NCI-H128 (cell line): ENCODE data around the gene ZBTB21.

Source experiments
- DNase-seq: peaks from one replicate; lab custom pipeline; 2025; ENCODE audit not compliant: unreplicated experiment; lab: John Stamatoyannopoulos, UW

Gene ZBTB21

GRCh38 chr21:42040411-42041180 lies 30.4 kb upstream of the ZBTB21 start:
- DNase-seq = no peak

DNA sequence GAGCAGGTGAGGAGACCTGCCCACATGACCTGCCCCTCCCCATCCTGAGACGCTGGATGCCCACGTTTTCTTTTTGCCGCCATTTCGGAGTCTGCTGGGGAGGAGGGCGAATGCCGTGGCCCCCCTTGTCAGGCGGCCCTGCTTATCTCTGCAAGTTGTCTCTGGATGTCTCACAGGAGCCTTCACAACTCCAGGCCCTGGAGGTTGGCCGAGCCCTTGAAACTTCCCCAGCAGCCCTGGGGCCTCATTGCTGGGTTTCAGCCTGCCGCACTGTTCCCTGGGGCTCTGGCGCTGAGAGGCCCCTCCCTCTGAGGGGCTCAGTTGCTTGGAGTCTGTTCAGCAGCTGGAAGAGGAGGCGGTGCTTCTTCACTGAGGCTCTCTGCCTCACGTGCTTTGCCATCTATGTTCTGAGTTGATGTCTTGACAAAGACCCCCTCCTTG lies 29.8 kb upstream of the ZBTB21 start:
- no peak for DNase-seq

GRCh38 chr21:42039470-42039901 lies 29.3 kb upstream of the ZBTB21 start:
- DNase-seq = no peak

- DNase-seq = no peak
These were observed 28.8 kb upstream of the ZBTB21 start for GRCh38 chr21:42038826-42039425.

- DNase-seq = no peak
These were observed 28.2 kb upstream of the ZBTB21 start for GRCh38 chr21:42038393-42038792.

GRCh38 chr21:42037943-42038342 lies 27.8 kb upstream of the ZBTB21 start:
- DNase-seq = no peak

DNA sequence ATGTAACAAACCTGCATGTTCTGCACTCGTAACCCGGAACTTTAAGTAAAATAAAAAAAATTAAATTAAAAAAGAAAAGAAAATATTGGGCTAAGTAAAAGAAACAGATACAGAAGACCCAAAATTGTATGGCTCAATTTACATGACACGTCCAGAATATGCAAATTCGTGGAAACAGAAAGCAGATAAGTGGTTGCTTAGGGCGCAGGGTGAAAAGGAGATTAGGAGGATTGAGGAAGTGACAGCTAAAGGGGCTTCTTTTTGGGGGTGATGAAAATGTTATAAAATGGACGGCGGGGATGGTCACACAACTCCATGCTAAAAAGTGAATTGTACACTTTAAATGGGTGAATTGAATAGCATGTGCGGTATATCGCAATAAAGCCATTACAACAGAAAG lies 27.4 kb upstream of the ZBTB21 start:
- DNase-seq = no peak

DNA sequence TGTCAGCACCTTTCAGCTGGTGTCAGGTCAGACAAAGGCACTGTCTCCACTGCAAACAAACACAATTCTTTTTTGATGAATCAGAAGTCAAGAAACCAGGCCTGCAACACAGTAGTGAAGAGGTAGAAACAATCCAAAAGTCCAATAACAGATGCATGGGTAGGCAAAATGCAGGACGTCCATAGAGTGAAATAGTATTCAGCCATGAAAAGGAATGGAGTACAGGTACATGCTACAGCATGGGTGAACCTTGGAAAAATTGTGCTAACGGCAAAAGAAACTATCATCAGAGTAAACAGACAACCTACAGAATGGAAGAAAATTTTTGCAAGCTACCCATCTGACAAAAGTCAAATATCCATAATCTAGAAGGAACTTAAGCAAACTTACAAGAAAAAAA lies 26.2 kb upstream of the ZBTB21 start:
- DNase-seq = no peak

GRCh38 chr21:42032968-42033367 lies 22.8 kb upstream of the ZBTB21 start:
- no peak for DNase-seq

DNA sequence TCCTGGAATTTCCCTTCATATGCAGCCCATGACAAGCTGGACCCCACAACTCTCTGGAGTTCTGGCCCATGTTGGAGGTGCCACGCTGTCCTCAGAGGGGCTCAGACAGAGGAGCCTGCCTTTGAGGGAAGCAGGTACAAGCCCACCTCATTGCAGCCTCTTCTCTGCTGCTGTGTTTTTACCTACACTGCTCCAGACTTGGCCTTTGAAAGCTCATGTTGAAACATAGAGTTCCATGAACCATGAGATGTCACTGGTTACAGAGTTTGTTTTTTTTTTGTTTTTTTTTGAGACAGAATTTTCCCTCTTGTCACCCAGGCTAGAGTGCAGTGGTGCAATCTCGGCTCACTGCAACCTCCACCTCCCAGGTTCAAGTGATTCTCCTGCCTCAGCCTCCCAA lies 22.1 kb upstream of the ZBTB21 start:
- no peak for DNase-seq

DNA sequence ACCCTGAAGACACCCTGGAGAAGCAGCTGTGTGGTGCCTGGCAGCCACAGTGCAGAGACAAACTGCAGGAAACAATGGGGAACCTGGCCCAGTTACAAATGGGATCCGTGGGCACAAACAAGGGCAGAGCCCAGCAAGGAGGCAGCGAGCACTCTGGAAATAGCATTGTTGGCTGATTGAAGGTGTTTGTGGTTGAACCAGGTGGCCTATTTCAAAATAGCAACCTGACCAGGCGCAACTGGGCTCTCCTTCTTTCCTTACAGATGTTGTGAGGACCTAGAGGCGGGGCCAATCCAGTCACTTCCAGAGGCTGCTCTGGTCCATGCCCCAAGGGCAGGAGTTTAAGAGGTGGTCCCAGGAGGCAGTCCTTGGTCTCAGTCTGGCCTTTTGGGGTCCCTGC lies 21.7 kb upstream of the ZBTB21 start:
- DNase-seq = no peak

GRCh38 chr21:42031241-42031640 lies 21.1 kb upstream of the ZBTB21 start:
- DNase-seq = no peak

- no peak for DNase-seq
These were observed 20.2 kb upstream of the ZBTB21 start for GRCh38 chr21:42030311-42030710.

DNA sequence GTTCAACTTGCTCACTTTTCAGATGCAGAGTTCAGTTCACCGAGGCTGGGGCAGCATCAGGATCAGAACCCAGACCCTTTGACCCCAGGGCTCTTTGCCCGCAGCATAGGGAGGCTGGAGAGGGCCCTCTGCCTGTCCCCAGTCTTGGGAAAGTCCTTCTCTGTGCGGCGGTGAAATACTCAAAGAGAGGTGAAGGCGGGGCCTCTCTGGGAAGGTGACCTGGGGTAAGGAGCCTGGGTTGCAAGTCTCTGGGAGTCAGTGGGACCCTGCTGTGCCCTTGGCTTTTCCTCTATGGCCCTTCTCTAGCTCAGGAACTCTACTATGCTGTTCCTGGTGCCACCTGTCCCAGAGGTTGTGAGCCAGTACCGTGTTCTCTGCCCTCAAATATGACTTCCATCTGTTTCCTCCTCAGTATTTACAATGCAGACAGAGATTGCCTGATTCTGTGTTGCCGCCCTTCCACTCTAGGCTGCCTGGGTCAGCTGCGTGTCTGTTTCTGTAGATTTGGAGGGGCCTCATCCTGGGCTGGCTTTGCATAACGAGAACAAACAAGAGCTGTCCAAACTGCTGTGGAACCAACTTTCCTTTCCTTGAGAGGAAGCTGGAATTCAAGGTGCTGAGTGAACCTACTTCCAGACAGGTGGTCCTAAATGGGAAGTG lies 18.7 kb upstream of the ZBTB21 start:
- no peak for DNase-seq

DNA sequence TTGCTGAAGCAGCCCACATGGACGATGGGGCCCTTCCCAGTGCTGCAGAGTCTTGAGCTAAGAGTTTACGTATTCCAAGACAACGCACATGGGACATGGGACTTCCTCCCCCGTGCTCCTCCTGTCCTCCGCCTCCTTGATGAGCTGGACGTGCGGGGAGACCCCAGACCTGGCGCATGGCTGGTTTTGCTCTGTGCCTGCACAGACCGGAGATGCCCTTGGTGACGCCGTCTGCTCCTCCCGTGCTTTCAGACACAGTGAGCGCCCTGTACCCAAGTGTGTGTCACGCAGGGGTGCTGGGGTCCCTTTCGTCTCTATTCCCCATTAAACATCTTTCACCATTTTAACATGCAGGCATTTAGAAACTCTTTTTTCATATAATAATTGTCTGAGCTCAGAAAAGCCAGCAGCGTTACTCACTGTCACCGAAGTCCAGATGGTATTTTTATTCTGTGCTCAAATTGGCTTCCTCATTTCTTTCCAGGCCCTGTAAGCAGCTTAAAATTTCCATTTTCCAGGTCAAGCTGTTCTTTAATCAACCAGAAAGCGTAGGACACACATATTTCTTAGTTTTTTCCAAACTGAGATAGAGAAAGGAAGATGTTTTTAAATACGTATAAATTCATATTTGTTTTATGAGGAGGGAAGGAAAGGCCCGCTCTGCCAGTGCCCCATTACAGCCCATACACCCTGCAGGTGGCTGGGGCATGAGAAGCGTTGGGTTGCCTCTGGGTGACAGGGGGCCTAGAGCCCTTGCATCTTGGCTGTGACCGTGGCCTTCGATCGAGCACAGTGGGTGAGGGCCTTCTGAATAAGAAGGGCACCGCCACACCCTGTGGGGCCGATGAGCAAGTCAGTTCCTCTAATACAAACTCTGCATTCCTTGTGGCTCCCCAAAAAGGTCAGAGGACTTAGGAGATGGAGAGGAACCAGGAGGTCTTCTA lies 17.9 kb upstream of the ZBTB21 start:
- no peak for DNase-seq

DNA sequence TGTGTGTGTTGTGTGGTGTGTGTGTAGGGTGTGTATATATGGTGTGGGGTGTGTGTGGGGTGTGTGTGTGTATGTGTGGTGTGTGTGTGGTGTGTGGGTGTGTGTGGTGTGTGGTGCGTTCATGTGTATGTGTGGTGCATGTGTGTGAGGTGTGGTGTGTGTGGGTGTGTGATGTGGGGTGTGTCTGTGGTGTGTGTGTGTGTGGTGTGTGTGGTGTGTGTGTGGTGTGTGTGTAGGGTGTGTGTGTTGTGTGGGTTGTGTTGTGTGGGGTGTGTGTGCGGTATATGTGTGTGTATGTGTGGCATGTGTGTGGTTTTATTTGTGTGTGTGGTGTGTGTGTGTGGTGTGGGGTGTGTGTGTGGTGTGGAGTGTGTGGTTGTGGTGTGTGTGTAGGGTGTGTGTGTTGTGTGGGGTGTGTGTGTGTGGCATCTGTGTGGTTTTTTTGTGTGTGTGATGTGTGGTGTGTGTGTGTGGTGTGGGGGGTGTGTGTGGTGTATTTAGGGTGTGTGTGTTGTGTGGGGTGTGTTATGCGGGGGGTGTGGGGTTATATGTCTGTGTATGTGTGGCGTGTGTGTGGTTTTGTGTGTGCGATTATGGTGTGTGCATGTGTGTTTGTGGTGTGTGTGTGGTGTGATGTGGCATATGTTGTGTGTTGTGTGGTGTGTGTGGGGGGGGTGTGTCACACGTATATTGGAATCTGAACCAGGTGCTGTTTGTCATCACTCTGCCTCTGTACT lies 17.1 kb upstream of the ZBTB21 start:
- DNase-seq = no peak

- no peak for DNase-seq
These were observed 15.9 kb upstream of the ZBTB21 start for GRCh38 chr21:42026082-42026435.

- no peak for DNase-seq
These were observed 15.4 kb upstream of the ZBTB21 start for GRCh38 chr21:42025376-42026081.

- no peak for DNase-seq
These were observed 12.7 kb upstream of the ZBTB21 start for GRCh38 chr21:42022906-42023305.

GRCh38 chr21:42022091-42022430 lies 11.9 kb upstream of the ZBTB21 start:
- no peak for DNase-seq
